Effector memory CD4-positive, alpha-beta T cell (primary cell): ENCODE measurements around the gene SCUBE1.

Experiments
- DNase-seq, 3 donors: peaks; one replicate each; pipeline ENCODE4 v3.0.0-alpha.2; 2020
- H3K27ac ChIP-seq: 2 replicates; pipeline ENCODE4 v1.7.0; 2013; ENCODE audit warnings: mild to moderate bottlenecking, low read length, moderate library complexity; ENCODE audit not compliant: insufficient read depth, poor library complexity, severe bottlenecking
- H3K27me3 ChIP-seq: replicated peaks from 2 replicates; pipeline ENCODE4 v1.7.0; 2013; ENCODE audit warnings: mild to moderate bottlenecking, low read length; ENCODE audit not compliant: insufficient read depth, control insufficient read depth, poor library complexity, severe bottlenecking
- H3K36me3 ChIP-seq: 2 replicates; pipeline ENCODE4 v1.7.0; 2013; ENCODE audit warnings: mild to moderate bottlenecking, low read length, moderate library complexity; ENCODE audit not compliant: control insufficient read depth, insufficient read depth
- H3K4me1 ChIP-seq: 2 replicates; pipeline ENCODE4 v1.7.0; 2013; ENCODE audit warnings: low read length, mild to moderate bottlenecking; ENCODE audit not compliant: control insufficient read depth, insufficient read depth, poor library complexity, severe bottlenecking
- H3K4me3 ChIP-seq: 2 replicates; pipeline ENCODE4 v1.7.0; 2013; ENCODE audit warnings: low read length, low read depth, mild to moderate bottlenecking; ENCODE audit not compliant: insufficient read depth, poor library complexity, severe bottlenecking
- H3K9me3 ChIP-seq: 2 replicates; pipeline ENCODE4 v1.7.0; 2013; ENCODE audit warnings: mild to moderate bottlenecking, low read length, moderate library complexity; ENCODE audit not compliant: control insufficient read depth

SCUBE1 gene

DNA sequence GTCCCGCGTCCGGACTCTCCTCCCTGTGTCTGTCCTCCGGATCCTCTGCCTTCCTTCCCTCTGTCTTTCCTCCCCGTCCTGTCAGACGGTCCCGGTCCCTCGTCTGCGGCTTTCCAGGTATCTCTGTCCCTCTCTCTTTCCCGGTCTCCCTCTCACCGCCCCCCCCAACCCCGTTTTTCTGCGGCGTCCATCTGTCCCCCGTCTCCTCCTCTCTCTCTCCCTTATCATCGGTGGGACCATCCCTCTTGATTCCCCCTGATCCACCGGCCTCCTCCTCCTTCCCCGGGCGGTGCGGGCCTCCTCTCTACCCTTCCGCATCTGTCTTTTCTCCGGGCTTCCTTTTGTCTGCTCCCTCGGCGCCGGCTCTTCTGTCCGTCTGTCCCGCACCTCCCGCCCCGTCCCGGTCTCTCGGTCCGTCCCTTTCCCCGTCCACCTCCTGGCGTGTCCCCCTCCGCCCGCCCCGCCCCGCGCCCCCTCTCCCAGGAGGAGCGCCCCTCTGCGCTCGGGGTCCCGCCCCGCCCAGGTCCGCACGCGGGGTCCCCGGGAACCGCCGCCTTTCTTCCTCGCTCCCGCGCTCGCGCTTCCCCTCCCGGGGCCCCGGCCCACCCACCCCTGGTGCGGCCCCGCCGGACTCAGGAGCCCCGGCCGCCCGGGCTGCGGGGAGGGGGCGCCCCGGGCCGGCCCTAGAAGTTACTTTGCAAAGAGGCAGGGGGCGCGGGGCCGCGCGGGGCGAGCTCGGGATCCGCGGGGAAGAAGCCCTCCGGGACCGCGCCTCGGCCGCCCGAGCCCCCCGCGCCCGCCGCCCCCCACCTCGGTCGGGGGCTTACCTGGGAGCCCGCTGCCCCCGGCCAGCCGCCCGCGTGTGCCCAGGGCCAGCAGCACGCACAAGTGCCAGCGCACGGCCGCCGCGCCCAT is 568 bp downstream of the SCUBE1 start:
- peaks cover 14% of the 10 kb centered on the region for H3K27me3 ChIP-seq
- no peak overlapping the region for H3K4me3 ChIP-seq
- no peaks in the 10 kb centered on the region for H3K9me3 ChIP-seq
- H3K4me1 ChIP-seq = peaks cover 4% of the 10 kb centered on the region
- H3K27ac ChIP-seq = no peak overlapping the region
- H3K36me3 ChIP-seq = no peaks in the 10 kb centered on the region
- DNase-seq = no peak

DNA sequence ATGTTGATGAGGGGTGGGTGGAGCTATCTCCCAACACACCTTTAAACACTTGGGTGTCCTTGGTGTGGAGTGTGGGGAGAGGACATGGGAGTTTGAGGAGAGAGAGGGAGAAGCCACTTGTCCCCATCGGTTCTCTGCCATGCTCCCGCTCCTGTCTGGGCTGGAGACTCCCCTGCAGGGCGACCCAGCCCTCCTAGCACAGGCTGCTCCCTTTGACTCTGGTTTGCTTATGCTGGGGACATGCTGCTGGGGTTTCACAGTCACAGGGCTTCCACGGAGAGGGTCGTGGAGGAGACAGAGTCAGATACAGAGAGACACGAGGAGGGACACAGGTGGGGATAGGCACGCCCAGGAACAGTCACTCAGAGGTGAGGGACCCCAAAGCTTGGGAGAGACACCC is 1.6 kb downstream of the SCUBE1 start:
- DNase-seq = no peak
- H3K9me3 ChIP-seq = no peaks in the 10 kb centered on the region
- H3K27ac ChIP-seq = no peak overlapping the region
- H3K27me3 ChIP-seq = peaks cover 14% of the 10 kb centered on the region
- H3K36me3 ChIP-seq = no peaks in the 10 kb centered on the region
- no peak overlapping the region for H3K4me3 ChIP-seq
- peaks cover 4% of the 10 kb centered on the region for H3K4me1 ChIP-seq

DNA sequence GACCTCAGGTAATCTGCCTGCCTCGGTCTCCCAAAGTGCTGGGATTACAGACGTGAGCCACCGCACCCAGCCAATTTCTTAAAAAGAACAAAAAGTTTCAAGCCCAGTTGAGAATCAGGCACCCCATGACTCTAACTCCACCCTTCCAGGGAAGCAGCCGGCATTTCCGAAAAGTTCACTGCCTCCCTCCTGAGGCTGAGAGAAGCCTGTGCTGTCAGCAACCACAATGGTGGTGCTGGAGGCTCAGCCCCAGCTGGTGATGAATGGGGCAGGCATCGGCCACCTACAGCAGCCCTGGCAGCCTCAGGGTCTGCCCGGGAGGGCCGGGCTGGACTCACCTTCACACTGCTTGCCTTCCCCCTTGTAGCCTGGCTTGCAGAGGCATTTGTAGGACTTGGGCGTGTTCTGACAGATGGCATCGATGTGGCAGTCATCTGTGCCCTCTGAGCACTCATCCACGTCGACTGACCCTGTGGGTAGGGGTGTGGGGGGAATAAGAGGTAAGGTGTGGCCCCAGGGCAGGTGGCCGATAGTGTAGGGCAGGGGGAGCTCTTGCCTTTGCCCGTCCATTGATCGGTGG is 4.3 kb downstream of the SCUBE1 start:
- peaks cover 4% of the 10 kb centered on the region for H3K4me1 ChIP-seq
- H3K9me3 ChIP-seq = no peaks in the 10 kb centered on the region
- no peak overlapping the region for H3K4me3 ChIP-seq
- H3K27me3 ChIP-seq = peaks cover 14% of the 10 kb centered on the region
- DNase-seq = no peak
- H3K36me3 ChIP-seq = no peaks in the 10 kb centered on the region
- no peak overlapping the region for H3K27ac ChIP-seq

DNA sequence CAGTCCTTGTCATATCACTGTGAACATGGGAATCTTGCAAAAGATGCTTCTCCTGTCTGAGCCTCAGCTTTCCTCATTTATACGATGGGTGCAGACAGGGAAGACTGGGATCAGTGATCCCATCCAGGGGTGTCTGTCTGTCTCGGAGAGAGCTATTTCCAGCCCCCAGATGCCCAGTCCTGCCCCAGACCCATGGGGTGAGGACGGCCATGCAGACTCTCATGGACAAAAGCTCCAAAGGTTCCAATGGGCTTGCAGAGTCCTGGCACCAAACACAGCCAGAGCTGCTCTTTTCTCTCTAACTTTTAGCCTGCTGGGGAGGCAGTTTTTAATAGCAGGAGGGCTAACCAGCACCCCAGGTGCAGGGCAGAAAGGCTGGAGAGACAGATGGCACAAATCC is 5.2 kb downstream of the SCUBE1 start:
- H3K27me3 ChIP-seq = peaks cover 14% of the 10 kb centered on the region
- H3K36me3 ChIP-seq = no peaks in the 10 kb centered on the region
- no peak overlapping the region for H3K27ac ChIP-seq
- no peaks in the 10 kb centered on the region for H3K4me1 ChIP-seq
- no peaks in the 10 kb centered on the region for H3K9me3 ChIP-seq
- no peak for DNase-seq
- H3K4me3 ChIP-seq = no peak overlapping the region

DNA sequence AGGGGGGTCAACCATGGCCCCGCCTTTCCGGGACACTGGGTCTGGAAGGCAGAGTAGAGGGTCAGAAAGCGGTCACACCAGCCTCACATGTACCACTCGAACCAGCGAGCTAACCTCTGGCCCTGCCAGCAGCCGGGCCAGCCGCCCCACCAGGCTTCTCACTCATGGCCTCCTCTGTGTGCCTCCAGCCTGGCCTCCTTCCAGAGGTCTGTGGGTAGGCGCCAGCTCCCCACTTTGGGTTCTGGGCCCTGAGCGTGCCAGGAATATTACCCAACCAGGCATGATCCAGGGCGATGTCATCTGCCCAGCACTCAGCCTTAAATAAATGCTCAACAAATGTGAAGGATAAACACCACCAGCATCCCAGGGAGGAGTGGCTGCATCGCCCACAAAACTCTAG is 5.8 kb downstream of the SCUBE1 start:
- Histone ChIP-seq H3K4me1 (no peaks in the 10 kb centered on the region), H3K36me3 (no peaks in the 10 kb centered on the region), H3K9me3 (no peaks in the 10 kb centered on the region), H3K27me3 (peaks cover 14% of the 10 kb centered on the region), H3K4me3 (no peak overlapping the region), H3K27ac (no peak overlapping the region)
- DNase-seq = no peak

DNA sequence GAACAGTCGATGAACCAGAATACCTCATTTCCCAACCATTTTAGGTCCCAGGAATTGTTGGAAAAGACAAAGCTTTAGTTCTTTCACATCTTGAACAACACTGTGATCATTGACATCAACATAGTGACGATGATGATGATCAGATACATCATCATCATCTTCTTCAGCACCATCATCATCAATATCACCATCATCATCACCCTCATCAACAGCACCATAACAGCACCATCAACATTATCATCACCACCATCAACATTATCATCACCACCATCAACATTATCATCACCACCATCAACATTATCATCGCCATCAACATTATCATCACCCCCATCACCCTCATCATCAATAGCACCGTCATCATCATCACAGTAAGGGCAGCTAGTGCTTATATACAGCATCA is 8.8 kb downstream of the SCUBE1 start:
- no peak overlapping the region for H3K27ac ChIP-seq
- no peak for DNase-seq
- no peaks in the 10 kb centered on the region for H3K27me3 ChIP-seq
- no peaks in the 10 kb centered on the region for H3K4me1 ChIP-seq
- H3K9me3 ChIP-seq = no peaks in the 10 kb centered on the region
- H3K36me3 ChIP-seq = no peaks in the 10 kb centered on the region
- H3K4me3 ChIP-seq = no peak overlapping the region

DNA sequence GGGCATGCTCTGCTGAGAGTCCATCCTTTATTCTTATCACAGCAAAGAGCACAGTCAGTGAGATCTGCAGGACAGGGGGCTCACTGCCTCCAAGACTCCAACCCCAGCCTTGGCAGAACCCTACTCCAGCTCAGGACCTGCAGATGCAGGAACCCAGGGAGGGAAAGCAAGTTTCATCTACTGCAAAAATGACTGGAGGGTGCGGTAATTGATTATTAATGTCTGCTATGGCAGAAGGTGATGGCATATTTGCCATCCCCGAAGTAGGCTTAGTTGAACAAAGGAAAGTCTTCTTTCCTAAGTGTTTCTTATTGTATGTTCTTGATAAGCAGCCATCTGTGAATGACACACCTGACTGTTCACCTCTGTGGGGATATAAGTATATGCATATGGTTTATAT is 9.2 kb downstream of the SCUBE1 start:
- Histone ChIP-seq H3K9me3 (no peaks in the 10 kb centered on the region), H3K27ac (no peak overlapping the region), H3K27me3 (no peaks in the 10 kb centered on the region), H3K36me3 (no peaks in the 10 kb centered on the region), H3K4me3 (no peak overlapping the region), H3K4me1 (no peaks in the 10 kb centered on the region)
- no peak for DNase-seq

DNA sequence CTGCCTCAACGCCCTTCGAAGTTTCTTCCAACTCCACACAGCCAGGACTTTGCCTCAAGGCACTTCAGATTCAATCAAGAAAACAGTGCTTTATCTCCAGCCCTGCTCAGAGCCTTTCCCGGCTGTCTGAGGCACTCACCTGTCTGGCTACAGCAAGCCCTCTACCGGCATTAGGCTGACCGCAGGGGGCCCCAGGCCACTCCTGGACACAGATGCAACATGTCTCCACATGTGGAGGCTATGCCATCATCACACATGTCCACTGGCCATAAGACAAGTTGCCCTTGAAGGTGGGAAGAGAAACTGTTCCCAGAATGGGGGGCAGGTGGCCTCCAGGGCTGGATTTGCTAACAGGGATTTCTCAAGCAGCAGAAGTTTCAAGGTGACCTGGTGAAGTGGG is 10.0 kb downstream of the SCUBE1 start:
- H3K4me3 ChIP-seq = no peak overlapping the region
- DNase-seq = no peak
- no peaks in the 10 kb centered on the region for H3K27me3 ChIP-seq
- no peak overlapping the region for H3K27ac ChIP-seq
- no peaks in the 10 kb centered on the region for H3K36me3 ChIP-seq
- no peaks in the 10 kb centered on the region for H3K4me1 ChIP-seq
- no peaks in the 10 kb centered on the region for H3K9me3 ChIP-seq

DNA sequence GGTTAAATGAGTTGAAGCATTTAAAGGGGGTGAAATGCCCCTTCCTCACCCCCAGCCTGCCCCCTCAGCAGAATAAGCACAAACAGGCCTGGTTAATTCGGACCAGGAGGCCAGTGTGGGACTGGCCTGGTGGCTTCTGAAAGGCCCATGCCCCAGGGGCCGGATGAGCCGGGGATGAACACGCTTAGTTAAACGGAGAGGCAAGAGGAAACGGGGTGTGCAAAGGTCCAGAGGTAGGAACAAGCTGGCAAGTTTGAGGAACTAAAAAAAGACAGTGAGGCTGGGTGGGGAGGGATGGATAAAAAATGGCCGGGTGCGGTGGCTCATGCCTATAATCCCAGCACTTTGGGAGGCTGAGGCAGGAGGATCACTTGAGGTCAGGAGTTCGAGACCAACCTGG is 11.5 kb downstream of the SCUBE1 start:
- Histone ChIP-seq H3K27me3 (no peaks in the 10 kb centered on the region), H3K9me3 (no peaks in the 10 kb centered on the region), H3K4me3 (no peak overlapping the region), H3K4me1 (no peaks in the 10 kb centered on the region), H3K36me3 (no peaks in the 10 kb centered on the region), H3K27ac (no peak overlapping the region)
- no peak for DNase-seq

DNA sequence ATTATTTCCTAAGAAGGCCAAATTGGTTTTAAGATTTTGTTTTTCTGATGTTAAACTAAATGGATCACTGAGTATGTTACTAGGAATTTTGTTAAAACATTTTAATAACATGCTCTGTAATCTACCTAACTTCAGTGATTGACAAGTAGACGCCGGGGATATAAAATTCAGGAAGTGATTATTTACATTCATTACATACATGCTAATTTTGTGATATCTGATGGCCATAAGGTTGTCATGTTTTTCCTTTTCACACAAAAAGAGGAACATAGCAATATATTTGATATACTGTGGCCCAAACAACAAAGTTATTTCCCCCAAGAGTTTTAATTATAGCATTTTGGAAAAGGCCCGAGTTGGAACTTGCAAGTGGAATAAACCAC is 12.1 kb downstream of the SCUBE1 start:
- H3K27me3 ChIP-seq = no peaks in the 10 kb centered on the region
- no peaks in the 10 kb centered on the region for H3K36me3 ChIP-seq
- H3K4me1 ChIP-seq = no peaks in the 10 kb centered on the region
- DNase-seq = no peak
- no peak overlapping the region for H3K27ac ChIP-seq
- no peak overlapping the region for H3K4me3 ChIP-seq
- H3K9me3 ChIP-seq = no peaks in the 10 kb centered on the region
